ENCODE measurements around the gene PPARG. TPM values are rescaled to one million over a fixed set of nuclear protein-coding genes. Genes with fewer than 3 reads are reported as not detected.
"Not testable (repeated sequence)": the region's sequence is repeated elsewhere in the genome, so short reads cannot be mapped to it uniquely, and the experiment has no call there.

PPARG gene
- total and polyA plus RNA-seq, 10 of the 15 experiments (the other 5 are each of a cell fraction or from before 2014, with no cell fraction given) = 0.06 to 0.86 (median 0.12) TPM; not detected in 5

DNA sequence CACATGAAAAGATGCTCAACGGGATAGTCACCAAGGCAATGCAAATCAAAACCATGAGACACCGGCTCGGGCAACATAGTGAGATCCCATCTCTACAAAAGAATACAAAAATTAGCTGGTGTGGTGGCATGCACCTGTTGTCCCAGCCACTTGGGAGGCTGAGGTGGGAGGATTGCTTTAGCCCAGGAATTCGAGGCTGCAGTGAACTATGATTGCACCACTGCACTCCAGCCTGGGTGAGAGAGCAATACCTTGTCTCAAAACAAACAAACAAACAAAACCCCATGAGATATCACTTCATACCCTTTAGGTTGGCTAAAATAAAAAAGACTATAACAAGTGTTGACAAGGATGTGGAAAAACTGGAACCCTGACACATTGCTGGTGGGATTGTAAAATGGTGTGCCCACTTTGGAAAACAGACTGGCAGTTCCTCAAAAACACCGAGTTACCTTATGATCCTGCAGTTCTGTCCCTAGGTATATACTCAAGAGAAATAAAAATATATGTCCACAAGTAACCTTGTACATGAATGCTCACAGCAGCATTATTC lies 3.8 kb upstream of the PPARG start (continued):
- TF ChIP-seq IKZF2 (IDR thresholded peaks at IDR 0.05) (no peak), SUZ12 (IDR thresholded peaks at IDR 0.05; ENCODE audit: unreplicated experiment) (no peak)

DNA sequence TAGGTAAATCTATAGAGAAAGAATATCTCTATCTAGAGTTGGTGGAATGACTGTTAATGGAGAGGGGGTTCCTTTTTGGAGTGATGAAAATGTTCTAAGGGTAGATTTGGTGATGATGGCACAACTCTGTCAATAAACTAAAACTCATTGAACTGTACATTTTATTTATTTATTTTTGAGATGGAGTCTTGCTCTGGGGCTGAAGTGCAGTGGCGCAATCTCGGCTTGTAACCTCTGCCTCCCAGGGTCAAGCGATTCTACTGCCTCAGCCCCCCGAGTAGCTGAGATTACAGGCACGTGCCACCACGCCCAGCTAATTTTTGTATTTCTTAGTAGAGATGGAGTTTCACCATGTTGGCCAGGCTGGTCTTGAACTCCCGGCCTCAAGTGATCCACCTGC lies 3.1 kb upstream of the PPARG start:
- DNase-seq (ENCODE audit: low read depth, low spot score); CTCF ChIA-PET; POLR2A ChIA-PET; FAIRE-seq; H3K4me2 ChIP-seq (ENCODE audit: control insufficient read depth, insufficient read depth); in situ Hi-C loops (cut with MboI); H3K4me1 ChIP-seq (ENCODE audit: control insufficient read depth, insufficient read depth, low read length); H3K36me3 ChIP-seq (ENCODE audit: control insufficient read depth in 2 of 2, insufficient read depth in 2 of 2, low read length in 1 of 2); H2AFZ ChIP-seq (ENCODE audit: control insufficient read depth, low read depth, low read length); H3K4me3 ChIP-seq; H3K27ac ChIP-seq (ENCODE audit: control insufficient read depth, insufficient read depth); intact Hi-C loops (cut with micrococcal nuclease; ENCODE audit: unreplicated experiment); SMC1A ChIA-PET (ENCODE audit: uncharacterized antibody, unreplicated experiment); H3K9me3 ChIP-seq (replicated peaks; ENCODE audit: control insufficient read depth, insufficient read depth, low read length); H3K9ac ChIP-seq (ENCODE audit: control insufficient read depth, insufficient read depth, low read length); ATAC-seq; H3K79me2 ChIP-seq (ENCODE audit: control insufficient read depth, insufficient read depth, low read length); H4K20me1 ChIP-seq (ENCODE audit: control insufficient read depth, insufficient read depth); BruUV-seq (replicated peaks); RAD21 ChIA-PET (ENCODE audit: unreplicated experiment): not testable (repeated sequence)
- 61% methylated on average over 7 of the region's 7 CpGs for WGBS (ENCODE audit: insufficient coverage, insufficient replicate concordance, low lambda C conversion rate, missing lambda C conversion rate)
- H3K27me3 ChIP-seq (replicated peaks in 1 of 2; ENCODE audit: control insufficient read depth in 2 of 2, insufficient read depth in 2 of 2, low read length in 1 of 2) = peaks cover 9 to 12% of the 10 kb centered on the region in 2 experiments

DNA sequence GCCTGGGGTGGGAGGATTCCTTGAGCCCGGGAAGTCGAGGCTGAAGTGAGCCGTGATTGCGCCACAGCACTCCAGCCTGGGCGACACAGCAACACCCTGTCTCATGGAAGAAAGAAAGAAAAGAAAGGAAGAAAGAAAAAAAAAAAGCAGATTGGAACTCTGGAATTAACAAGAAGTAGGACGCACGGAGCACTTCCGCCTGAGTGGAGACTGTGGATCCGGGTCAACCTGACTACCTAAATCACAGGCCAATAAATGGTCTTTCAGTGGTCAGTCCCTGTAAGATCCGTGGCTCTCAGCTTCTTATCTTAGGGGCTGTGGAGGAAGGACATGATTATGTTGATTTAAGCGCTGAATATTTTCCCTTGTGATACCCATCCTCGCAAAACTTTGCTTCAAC lies 2.4 kb upstream of the PPARG start:
- CTCF ChIA-PET = no interaction called here
- POLR2A ChIA-PET = no interaction called here
- Histone ChIP-seq H3K9ac (ENCODE audit: control insufficient read depth, insufficient read depth, low read length) (no peak overlapping the region), H3K4me2 (ENCODE audit: control insufficient read depth, insufficient read depth) (no peak overlapping the region), H3K4me1 (ENCODE audit: control insufficient read depth, insufficient read depth, low read length) (no peaks in the 10 kb centered on the region), H3K4me3 (no peak overlapping the region), H3K9me3 (replicated peaks; ENCODE audit: control insufficient read depth, insufficient read depth, low read length) (no peaks in the 10 kb centered on the region), H3K36me3 (ENCODE audit: control insufficient read depth in 2 of 2, insufficient read depth in 2 of 2, low read length in 1 of 2) (no peaks in the 10 kb centered on the region), H4K20me1 (ENCODE audit: control insufficient read depth, insufficient read depth) (no peaks in the 10 kb centered on the region), H3K79me2 (ENCODE audit: control insufficient read depth, insufficient read depth, low read length) (no peaks in the 10 kb centered on the region), H3K27ac (ENCODE audit: control insufficient read depth, insufficient read depth) (no peak overlapping the region), H3K27me3 (replicated peaks in 1 of 2; ENCODE audit: control insufficient read depth in 2 of 2, insufficient read depth in 2 of 2, low read length in 1 of 2) (peaks cover 9 to 12% of the 10 kb centered on the region in 2 experiments), H2AFZ (ENCODE audit: control insufficient read depth, low read depth, low read length) (no peak overlapping the region)
- 82% methylated on average over 11 of the region's 12 CpGs for WGBS (ENCODE audit: insufficient coverage, insufficient replicate concordance, low lambda C conversion rate, missing lambda C conversion rate)
- in situ Hi-C loops (cut with MboI) = no loop called here
- BruUV-seq (replicated peaks) = no TSS peak
- no peak for FAIRE-seq
- RAD21 ChIA-PET (ENCODE audit: unreplicated experiment) = no interaction called here
- SMC1A ChIA-PET (ENCODE audit: uncharacterized antibody, unreplicated experiment) = interaction anchor here (1.1 kb wide), 1 partner anchor 13 kb away, joined by 3 read pairs; no protein-coding TSS in a partner anchor
- DNase-seq (ENCODE audit: low read depth, low spot score) = no peak
- intact Hi-C loops (cut with micrococcal nuclease; ENCODE audit: unreplicated experiment) = no loop called here
- ATAC-seq = no peak
- TF ChIP-seq MTA2 (IDR thresholded peaks at IDR 0.05; ENCODE audit: low read depth) (no peak), CREB1 (IDR thresholded peaks at IDR 0.05; ENCODE audit: low read depth) (no peak), EP300 (IDR thresholded peaks at IDR 0.05; ENCODE audit: borderline replicate concordance in 1 of 2, control insufficient read depth in 1 of 2, low read depth in 2 of 2, low read length in 2 of 2) (no peak), BRCA1 (IDR thresholded peaks at IDR 0.05; ENCODE audit: low read depth, low read length) (no peak), BACH1 (IDR thresholded peaks at IDR 0.05; ENCODE audit: borderline replicate concordance) (no peak), TCF7 (IDR thresholded peaks at IDR 0.05; ENCODE audit: borderline replicate concordance) (no peak)
- TF ChIP-seq, protein P1, sequence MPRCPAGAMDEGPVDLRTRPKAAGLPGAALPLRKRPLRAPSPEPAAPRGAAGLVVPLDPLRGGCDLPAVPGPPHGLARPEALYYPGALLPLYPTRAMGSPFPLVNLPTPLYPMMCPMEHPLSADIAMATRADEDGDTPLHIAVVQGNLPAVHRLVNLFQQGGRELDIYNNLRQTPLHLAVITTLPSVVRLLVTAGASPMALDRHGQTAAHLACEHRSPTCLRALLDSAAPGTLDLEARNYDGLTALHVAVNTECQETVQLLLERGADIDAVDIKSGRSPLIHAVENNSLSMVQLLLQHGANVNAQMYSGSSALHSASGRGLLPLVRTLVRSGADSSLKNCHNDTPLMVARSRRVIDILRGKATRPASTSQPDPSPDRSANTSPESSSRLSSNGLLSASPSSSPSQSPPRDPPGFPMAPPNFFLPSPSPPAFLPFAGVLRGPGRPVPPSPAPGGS (IDR thresholded peaks at IDR 0.05; ENCODE audit: borderline replicate concordance, insufficient read depth, low read depth, low read length, poor library complexity, severe bottlenecking) = no peak
- TF ChIP-seq, protein P2, sequence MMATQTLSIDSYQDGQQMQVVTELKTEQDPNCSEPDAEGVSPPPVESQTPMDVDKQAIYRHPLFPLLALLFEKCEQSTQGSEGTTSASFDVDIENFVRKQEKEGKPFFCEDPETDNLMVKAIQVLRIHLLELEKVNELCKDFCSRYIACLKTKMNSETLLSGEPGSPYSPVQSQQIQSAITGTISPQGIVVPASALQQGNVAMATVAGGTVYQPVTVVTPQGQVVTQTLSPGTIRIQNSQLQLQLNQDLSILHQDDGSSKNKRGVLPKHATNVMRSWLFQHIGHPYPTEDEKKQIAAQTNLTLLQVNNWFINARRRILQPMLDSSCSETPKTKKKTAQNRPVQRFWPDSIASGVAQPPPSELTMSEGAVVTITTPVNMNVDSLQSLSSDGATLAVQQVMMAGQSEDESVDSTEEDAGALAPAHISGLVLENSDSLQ (IDR thresholded peaks at IDR 0.05) = no peak
- TF ChIP-seq, protein P3, sequence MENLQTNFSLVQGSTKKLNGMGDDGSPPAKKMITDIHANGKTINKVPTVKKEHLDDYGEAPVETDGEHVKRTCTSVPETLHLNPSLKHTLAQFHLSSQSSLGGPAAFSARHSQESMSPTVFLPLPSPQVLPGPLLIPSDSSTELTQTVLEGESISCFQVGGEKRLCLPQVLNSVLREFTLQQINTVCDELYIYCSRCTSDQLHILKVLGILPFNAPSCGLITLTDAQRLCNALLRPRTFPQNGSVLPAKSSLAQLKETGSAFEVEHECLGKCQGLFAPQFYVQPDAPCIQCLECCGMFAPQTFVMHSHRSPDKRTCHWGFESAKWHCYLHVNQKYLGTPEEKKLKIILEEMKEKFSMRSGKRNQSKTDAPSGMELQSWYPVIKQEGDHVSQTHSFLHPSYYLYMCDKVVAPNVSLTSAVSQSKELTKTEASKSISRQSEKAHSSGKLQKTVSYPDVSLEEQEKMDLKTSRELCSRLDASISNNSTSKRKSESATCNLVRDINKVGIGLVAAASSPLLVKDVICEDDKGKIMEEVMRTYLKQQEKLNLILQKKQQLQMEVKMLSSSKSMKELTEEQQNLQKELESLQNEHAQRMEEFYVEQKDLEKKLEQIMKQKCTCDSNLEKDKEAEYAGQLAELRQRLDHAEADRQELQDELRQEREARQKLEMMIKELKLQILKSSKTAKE (IDR thresholded peaks at IDR 0.05; ENCODE audit: low read depth, poor library complexity, severe bottlenecking) = no peak
